Measurements from ENCODE around the gene ERCC2. TPM values are rescaled to one million over a fixed set of nuclear protein-coding genes. Genes with fewer than 3 reads are reported as not detected.

Gene ERCC2
- total and polyA plus RNA-seq, 4 donors: 3.3 to 8.7 (median 8.2) TPM

GRCh38 chr19:45333609-45334303 lies 36.6 kb downstream of the ERCC2 start (continued):
- TF ChIP-seq REST (IDR thresholded peaks at IDR 0.05) (no peak), HNF4A (conservative IDR thresholded peaks at IDR 0.05) (no peak), NR2F2 (IDR thresholded peaks at IDR 0.05) (no peak), RXRA (IDR thresholded peaks at IDR 0.05) (no peak), MAX (IDR thresholded peaks at IDR 0.05) (no peak), ATF3 (IDR thresholded peaks at IDR 0.05) (no peak), HNF4G (IDR thresholded peaks at IDR 0.05) (no peak)

- no peak for DNase-seq (ENCODE audit: low spot score)
- H3K9ac ChIP-seq (ENCODE audit: low read depth in 1 of 2, low read length in 2 of 2): no peak overlapping the region
- peaks cover under 1% of the 10 kb centered on the region in 4 donors for H3K4me1 ChIP-seq (ENCODE audit: control insufficient read depth in 4 of 4, insufficient read depth in 4 of 4, low read length in 3 of 4)
- no peak overlapping the region for H3K4me3 ChIP-seq (ENCODE audit: low read depth in 1 of 3, low read length in 3 of 3)
- H3K9me3 ChIP-seq (ENCODE audit: control insufficient read depth in 4 of 4, low read length in 3 of 4): no peaks in the 10 kb centered on the region
- TF ChIP-seq RXRA (IDR thresholded peaks at IDR 0.05): no peak
- TF ChIP-seq NR2F2 (IDR thresholded peaks at IDR 0.05): no peak
- H3K27ac ChIP-seq (ENCODE audit: low read depth in 1 of 2, low read length in 2 of 2): no peak overlapping the region
- no peaks in the 10 kb centered on the region for H3K36me3 ChIP-seq (ENCODE audit: control insufficient read depth in 4 of 4, insufficient read depth in 3 of 4, low read depth in 1 of 4, low read length in 3 of 4)
- 90% methylated on average over 7 of the region's 7 CpGs for WGBS
- H3K27me3 ChIP-seq (ENCODE audit: control insufficient read depth in 4 of 4, insufficient read depth in 4 of 4, low read length in 3 of 4): no peaks in the 10 kb centered on the region
These were observed 39.0 kb downstream of the ERCC2 start for GRCh38 chr19:45331411-45331810.

- 77% methylated on average over 13 of the region's 13 CpGs for WGBS
- Histone ChIP-seq H3K27me3 (ENCODE audit: control insufficient read depth in 4 of 4, insufficient read depth in 4 of 4, low read length in 3 of 4) (peaks cover 0 to 3% (median 0%) of the 10 kb centered on the region in 4 donors), H3K9me3 (ENCODE audit: control insufficient read depth in 4 of 4, low read length in 3 of 4) (no peaks in the 10 kb centered on the region), H3K4me3 (ENCODE audit: low read depth in 1 of 3, low read length in 3 of 3) (no peak overlapping the region), H3K27ac (ENCODE audit: low read depth in 1 of 2, low read length in 2 of 2) (no peak overlapping the region), H3K4me1 (ENCODE audit: control insufficient read depth in 4 of 4, insufficient read depth in 4 of 4, low read length in 3 of 4) (peaks cover 2 to 12% (median 10%) of the 10 kb centered on the region in 4 donors), H3K9ac (ENCODE audit: low read depth in 1 of 2, low read length in 2 of 2) (no peak overlapping the region), H3K36me3 (ENCODE audit: control insufficient read depth in 4 of 4, insufficient read depth in 3 of 4, low read depth in 1 of 4, low read length in 3 of 4) (no peaks in the 10 kb centered on the region)
- TF ChIP-seq EGR1 (IDR thresholded peaks at IDR 0.05; ENCODE audit: low read depth in 2 of 2) (no peak), ATF3 (IDR thresholded peaks at IDR 0.05) (no peak), RAD21 (IDR thresholded peaks at IDR 0.05) (no peak), GABPA (IDR thresholded peaks at IDR 0.05 in 1 of 2, conservative IDR thresholded peaks at IDR 0.05 in 1 of 2) (no peak), REST (IDR thresholded peaks at IDR 0.05) (no peak), TAF1 (conservative IDR thresholded peaks at IDR 0.05) (no peak), RXRA (IDR thresholded peaks at IDR 0.05) (no peak), SP1 (IDR thresholded peaks at IDR 0.05) (no peak), HNF4G (IDR thresholded peaks at IDR 0.05) (no peak), HNF4A (conservative IDR thresholded peaks at IDR 0.05) (no peak), ZBTB33 (IDR thresholded peaks at IDR 0.05) (no peak), YY1 (IDR thresholded peaks at IDR 0.05) (no peak), FOXA2 (IDR thresholded peaks at IDR 0.05) (no peak)
- DNase-seq (ENCODE audit: low spot score): no peak
These were observed 42.8 kb downstream of the ERCC2 start for GRCh38 chr19:45327404-45328143.

All from liver (tissue), 9 donors.